Adrenal gland (tissue), 5 donors: ENCODE data around the gene KIFC3.

Experiments used
- POLR2A ChIP-seq, 2 donors: fragments of 450-650 bp; IDR thresholded peaks; one replicate each; pipeline ENCODE4 v1.6.1; 2017; ENCODE audit warnings: antibody characterized with exemption in 2 of 2, mild to moderate bottlenecking in 2 of 2, moderate library complexity in 1 of 2
- TF ChIP-seq, protein P1 (sequence below), 6 experiments: fragments of 450-650 bp in 4 of 6; fragments of 200-600 bp in 2 of 6; sonication (generic) in 1 of 6; IDR thresholded peaks; 1 replicate in 5 of 6; 2 replicates in 1 of 6; pipeline versions ENCODE4 v1.5.1 to v1.8.0; 2016 to 2021; ENCODE audit warnings: antibody characterized with exemption in 6 of 6, mild to moderate bottlenecking in 2 of 6, moderate library complexity in 1 of 6
- donor health status: DM: no; HTN: no; CAD: no.

DNA sequence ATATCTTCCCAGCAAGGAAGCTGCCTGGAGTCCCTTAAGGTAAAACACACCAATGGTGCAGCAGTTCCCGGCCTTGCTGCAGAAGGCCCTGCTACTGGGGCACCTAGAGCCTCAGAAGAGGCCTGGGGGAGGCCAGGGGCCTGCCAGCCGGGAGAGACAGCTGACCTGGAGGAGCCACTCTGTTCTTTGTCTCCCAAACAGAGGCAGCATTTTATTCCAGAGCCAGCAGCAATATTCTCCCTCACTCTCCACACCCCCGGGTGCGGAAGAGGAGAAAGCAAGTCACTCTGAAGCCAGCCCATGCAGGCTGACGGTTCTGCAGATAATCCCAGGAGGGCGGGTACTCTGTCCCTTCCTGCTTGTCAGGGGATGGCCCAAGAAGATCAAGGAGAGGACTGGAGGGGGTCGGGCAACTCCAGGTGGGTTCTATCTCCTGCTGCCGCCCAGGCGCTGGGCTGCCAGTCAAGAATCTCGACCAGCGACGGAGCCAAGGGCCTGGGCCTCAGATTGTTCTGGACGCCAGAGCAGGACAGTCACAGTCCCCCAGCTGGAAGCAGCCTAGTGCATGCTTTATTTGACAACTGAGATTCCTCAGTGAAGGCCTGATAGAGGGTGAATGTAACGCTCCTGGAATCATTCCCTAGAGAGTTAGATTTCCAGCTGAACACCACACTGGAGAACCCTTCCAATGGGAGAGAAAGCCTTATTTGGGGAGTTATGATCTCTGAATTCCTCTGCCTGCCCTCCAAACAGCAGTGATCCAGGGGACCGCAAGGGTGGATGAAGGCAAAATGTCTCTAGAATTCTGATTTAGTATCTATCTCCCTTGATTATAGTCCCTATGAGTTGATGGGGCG lies 1.1 kb upstream of the KIFC3 start:
- TF ChIP-seq, protein P1, sequence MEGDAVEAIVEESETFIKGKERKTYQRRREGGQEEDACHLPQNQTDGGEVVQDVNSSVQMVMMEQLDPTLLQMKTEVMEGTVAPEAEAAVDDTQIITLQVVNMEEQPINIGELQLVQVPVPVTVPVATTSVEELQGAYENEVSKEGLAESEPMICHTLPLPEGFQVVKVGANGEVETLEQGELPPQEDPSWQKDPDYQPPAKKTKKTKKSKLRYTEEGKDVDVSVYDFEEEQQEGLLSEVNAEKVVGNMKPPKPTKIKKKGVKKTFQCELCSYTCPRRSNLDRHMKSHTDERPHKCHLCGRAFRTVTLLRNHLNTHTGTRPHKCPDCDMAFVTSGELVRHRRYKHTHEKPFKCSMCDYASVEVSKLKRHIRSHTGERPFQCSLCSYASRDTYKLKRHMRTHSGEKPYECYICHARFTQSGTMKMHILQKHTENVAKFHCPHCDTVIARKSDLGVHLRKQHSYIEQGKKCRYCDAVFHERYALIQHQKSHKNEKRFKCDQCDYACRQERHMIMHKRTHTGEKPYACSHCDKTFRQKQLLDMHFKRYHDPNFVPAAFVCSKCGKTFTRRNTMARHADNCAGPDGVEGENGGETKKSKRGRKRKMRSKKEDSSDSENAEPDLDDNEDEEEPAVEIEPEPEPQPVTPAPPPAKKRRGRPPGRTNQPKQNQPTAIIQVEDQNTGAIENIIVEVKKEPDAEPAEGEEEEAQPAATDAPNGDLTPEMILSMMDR (IDR thresholded peaks at IDR 0.05): no peak
- TF ChIP-seq POLR2A (IDR thresholded peaks at IDR 0.05): no peak
